Fibroblast of the aortic adventitia (primary cell): ENCODE results near the gene DSTYK. TPM values are rescaled to one million over a fixed set of nuclear protein-coding genes. Genes with fewer than 3 reads are reported as not detected.

ENCODE experiments used
- DNase-seq: peaks from one replicate; pipeline ENCODE4 v3.0.0-alpha.2; 2010; ENCODE audit warnings: low read depth
- H3K4me3 ChIP-seq: 2 replicates; pipeline ENCODE4 v1.5.1; 2011; ENCODE audit warnings: low read depth, mild to moderate bottlenecking, control low read depth, low read length, moderate library complexity
- CTCF ChIP-seq: IDR thresholded peaks from 2 replicates; pipeline ENCODE4 v1.5.1; 2011; ENCODE audit warnings: mild to moderate bottlenecking, low read length, control low read depth, inconsistent platforms; ENCODE audit not compliant: insufficient read depth
- total RNA-seq: library from RNA; depleted of rRNA; stranded (reverse); fragments of >200 nt; gene quantifications from 2 replicates; pipeline ENCODE4 v1.2.3, GENCODE V29; 2012; ENCODE audit warnings: low replicate concordance

DSTYK gene
- total RNA-seq, 1 donor = 16.1 TPM

GRCh38 chr1:205256951-205257625 lies 45.6 kb upstream of the DSTYK start:
- H3K4me3 ChIP-seq = no peak overlapping the region
- TF ChIP-seq CTCF = no peak
- no peak for DNase-seq

- no peak overlapping the region for H3K4me3 ChIP-seq
- TF ChIP-seq CTCF = peak; percentile 95
- peak; percentile 90 for DNase-seq
These were observed 44.7 kb upstream of the DSTYK start for GRCh38 chr1:205255941-205256780.

GRCh38 chr1:205251576-205251975 lies 40.1 kb upstream of the DSTYK start:
- no peak for DNase-seq
- TF ChIP-seq CTCF = no peak
- no peak overlapping the region for H3K4me3 ChIP-seq

GRCh38 chr1:205250699-205251098 lies 39.2 kb upstream of the DSTYK start:
- TF ChIP-seq CTCF = no peak
- no peak for DNase-seq
- H3K4me3 ChIP-seq = no peak overlapping the region

GRCh38 chr1:205249651-205250050 lies 38.1 kb upstream of the DSTYK start:
- no peak for TF ChIP-seq CTCF
- H3K4me3 ChIP-seq = no peak overlapping the region
- DNase-seq = no peak

GRCh38 chr1:205248793-205249601 lies 37.5 kb upstream of the DSTYK start:
- no peak overlapping the region for H3K4me3 ChIP-seq
- DNase-seq = peak; percentile 72
- no peak for TF ChIP-seq CTCF
